Measurements from ENCODE around the gene ARMC7. TPM values are rescaled to one million over a fixed set of nuclear protein-coding genes. Genes with fewer than 3 reads are reported as not detected.

ARMC7 gene
- polyA plus RNA-seq, 1 donor from 2014 or later: 3.7 TPM

- Histone ChIP-seq H3K27me3 (ENCODE audit: insufficient read depth, low read depth, low read length) (peaks cover 14% of the 10 kb centered on the region), H3K9ac (ENCODE audit: low read length) (no peak overlapping the region), H4K20me1 (ENCODE audit: insufficient read depth) (no peaks in the 10 kb centered on the region), H3K9me3 (ENCODE audit: low read length) (no peaks in the 10 kb centered on the region), H3K4me3 (ENCODE audit: low read length) (no peak overlapping the region), H3K4me2 (ENCODE audit: low read length) (no peak overlapping the region), H3K9me2 (ENCODE audit: insufficient read depth, low read length) (no peaks in the 10 kb centered on the region), H3K27ac (ENCODE audit: low read length) (no peak overlapping the region), H3K36me3 (ENCODE audit: insufficient read depth, low read length) (no peaks in the 10 kb centered on the region), H3F3A (ENCODE audit: insufficient read depth, low read length, poor library complexity, severe bottlenecking) (no peaks in the 10 kb centered on the region), H3K79me2 (replicated peaks; ENCODE audit: insufficient read depth, low read length) (no peaks in the 10 kb centered on the region), H2AFZ (ENCODE audit: low read depth, low read length) (no peak overlapping the region)
- TF ChIP-seq TAF1 (IDR thresholded peaks at IDR 0.05; ENCODE audit: low read depth): no peak
- no peak for TF ChIP-seq EP300 (conservative IDR thresholded peaks at IDR 0.05; ENCODE audit: poor library complexity, severe bottlenecking)
- TF ChIP-seq MXI1 (conservative IDR thresholded peaks at IDR 0.05; ENCODE audit: poor library complexity, severe bottlenecking): no peak
- TF ChIP-seq EZH2 (IDR thresholded peaks at IDR 0.05; ENCODE audit: borderline replicate concordance, insufficient read depth, low read length, poor library complexity, severe bottlenecking): no peak
- TF ChIP-seq, protein P1, sequence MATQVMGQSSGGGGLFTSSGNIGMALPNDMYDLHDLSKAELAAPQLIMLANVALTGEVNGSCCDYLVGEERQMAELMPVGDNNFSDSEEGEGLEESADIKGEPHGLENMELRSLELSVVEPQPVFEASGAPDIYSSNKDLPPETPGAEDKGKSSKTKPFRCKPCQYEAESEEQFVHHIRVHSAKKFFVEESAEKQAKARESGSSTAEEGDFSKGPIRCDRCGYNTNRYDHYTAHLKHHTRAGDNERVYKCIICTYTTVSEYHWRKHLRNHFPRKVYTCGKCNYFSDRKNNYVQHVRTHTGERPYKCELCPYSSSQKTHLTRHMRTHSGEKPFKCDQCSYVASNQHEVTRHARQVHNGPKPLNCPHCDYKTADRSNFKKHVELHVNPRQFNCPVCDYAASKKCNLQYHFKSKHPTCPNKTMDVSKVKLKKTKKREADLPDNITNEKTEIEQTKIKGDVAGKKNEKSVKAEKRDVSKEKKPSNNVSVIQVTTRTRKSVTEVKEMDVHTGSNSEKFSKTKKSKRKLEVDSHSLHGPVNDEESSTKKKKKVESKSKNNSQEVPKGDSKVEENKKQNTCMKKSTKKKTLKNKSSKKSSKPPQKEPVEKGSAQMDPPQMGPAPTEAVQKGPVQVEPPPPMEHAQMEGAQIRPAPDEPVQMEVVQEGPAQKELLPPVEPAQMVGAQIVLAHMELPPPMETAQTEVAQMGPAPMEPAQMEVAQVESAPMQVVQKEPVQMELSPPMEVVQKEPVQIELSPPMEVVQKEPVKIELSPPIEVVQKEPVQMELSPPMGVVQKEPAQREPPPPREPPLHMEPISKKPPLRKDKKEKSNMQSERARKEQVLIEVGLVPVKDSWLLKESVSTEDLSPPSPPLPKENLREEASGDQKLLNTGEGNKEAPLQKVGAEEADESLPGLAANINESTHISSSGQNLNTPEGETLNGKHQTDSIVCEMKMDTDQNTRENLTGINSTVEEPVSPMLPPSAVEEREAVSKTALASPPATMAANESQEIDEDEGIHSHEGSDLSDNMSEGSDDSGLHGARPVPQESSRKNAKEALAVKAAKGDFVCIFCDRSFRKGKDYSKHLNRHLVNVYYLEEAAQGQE (IDR thresholded peaks at IDR 0.05; ENCODE audit: borderline replicate concordance): no peak
- no peak for TF ChIP-seq SMC3 (conservative IDR thresholded peaks at IDR 0.05; ENCODE audit: poor library complexity)
- no peak for TF ChIP-seq POLR2AphosphoS5 (IDR thresholded peaks at IDR 0.05)
- TF ChIP-seq, protein P2, sequence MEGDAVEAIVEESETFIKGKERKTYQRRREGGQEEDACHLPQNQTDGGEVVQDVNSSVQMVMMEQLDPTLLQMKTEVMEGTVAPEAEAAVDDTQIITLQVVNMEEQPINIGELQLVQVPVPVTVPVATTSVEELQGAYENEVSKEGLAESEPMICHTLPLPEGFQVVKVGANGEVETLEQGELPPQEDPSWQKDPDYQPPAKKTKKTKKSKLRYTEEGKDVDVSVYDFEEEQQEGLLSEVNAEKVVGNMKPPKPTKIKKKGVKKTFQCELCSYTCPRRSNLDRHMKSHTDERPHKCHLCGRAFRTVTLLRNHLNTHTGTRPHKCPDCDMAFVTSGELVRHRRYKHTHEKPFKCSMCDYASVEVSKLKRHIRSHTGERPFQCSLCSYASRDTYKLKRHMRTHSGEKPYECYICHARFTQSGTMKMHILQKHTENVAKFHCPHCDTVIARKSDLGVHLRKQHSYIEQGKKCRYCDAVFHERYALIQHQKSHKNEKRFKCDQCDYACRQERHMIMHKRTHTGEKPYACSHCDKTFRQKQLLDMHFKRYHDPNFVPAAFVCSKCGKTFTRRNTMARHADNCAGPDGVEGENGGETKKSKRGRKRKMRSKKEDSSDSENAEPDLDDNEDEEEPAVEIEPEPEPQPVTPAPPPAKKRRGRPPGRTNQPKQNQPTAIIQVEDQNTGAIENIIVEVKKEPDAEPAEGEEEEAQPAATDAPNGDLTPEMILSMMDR (IDR thresholded peaks at IDR 0.05; ENCODE audit: poor library complexity, severe bottlenecking): no peak
- TF ChIP-seq RAD21 (conservative IDR thresholded peaks at IDR 0.05): no peak
Measured at GRCh38 chr17:75090871-75091854, 18.6 kb upstream of the ARMC7 start.

DNA sequence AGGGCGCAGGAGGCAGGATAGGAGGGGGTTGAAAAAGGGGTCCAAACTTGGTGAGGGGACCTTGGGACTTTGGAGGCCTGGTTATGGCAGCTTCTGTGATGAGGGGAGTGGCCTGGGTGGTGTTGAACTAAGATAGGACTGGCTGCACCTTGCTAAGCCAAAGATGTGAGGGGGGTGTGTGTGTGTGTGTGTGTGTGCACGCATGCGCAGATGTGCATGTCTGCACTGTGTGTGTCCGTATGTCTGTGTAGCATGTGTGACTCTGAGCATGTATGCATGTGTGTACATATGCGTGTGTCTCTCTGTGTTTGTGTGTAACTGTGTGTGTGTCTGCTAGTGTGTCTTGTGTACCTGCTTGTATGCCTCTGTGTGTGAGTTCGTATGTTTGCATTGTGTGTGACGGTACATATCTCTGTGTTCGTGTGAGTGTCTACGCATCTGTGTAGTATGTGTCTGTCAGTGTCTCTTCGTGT lies 17.9 kb upstream of the ARMC7 start:
- no peak overlapping the region for H3K4me2 ChIP-seq (ENCODE audit: low read length)

More for the DNA sequence above, 17.9 kb upstream of the ARMC7 start:
- no peak overlapping the region for H3K27ac ChIP-seq (ENCODE audit: low read length)
- H3K9ac ChIP-seq (ENCODE audit: low read length): no peak overlapping the region
- H3K79me2 ChIP-seq (replicated peaks; ENCODE audit: insufficient read depth, low read length): no peaks in the 10 kb centered on the region
- no peaks in the 10 kb centered on the region for H3F3A ChIP-seq (ENCODE audit: insufficient read depth, low read length, poor library complexity, severe bottlenecking)
- TF ChIP-seq TAF1 (IDR thresholded peaks at IDR 0.05; ENCODE audit: low read depth) (no peak), EP300 (conservative IDR thresholded peaks at IDR 0.05; ENCODE audit: poor library complexity, severe bottlenecking) (no peak), SMC3 (conservative IDR thresholded peaks at IDR 0.05; ENCODE audit: poor library complexity) (no peak), MXI1 (conservative IDR thresholded peaks at IDR 0.05; ENCODE audit: poor library complexity, severe bottlenecking) (no peak), RAD21 (conservative IDR thresholded peaks at IDR 0.05) (no peak), EZH2 (IDR thresholded peaks at IDR 0.05; ENCODE audit: borderline replicate concordance, insufficient read depth, low read length, poor library complexity, severe bottlenecking) (no peak), POLR2AphosphoS5 (IDR thresholded peaks at IDR 0.05) (no peak)
- TF ChIP-seq, protein P2 (IDR thresholded peaks at IDR 0.05; ENCODE audit: poor library complexity, severe bottlenecking): no peak
- TF ChIP-seq, protein P1 (IDR thresholded peaks at IDR 0.05; ENCODE audit: borderline replicate concordance): no peak
- no peaks in the 10 kb centered on the region for H3K36me3 ChIP-seq (ENCODE audit: insufficient read depth, low read length)
- H3K4me3 ChIP-seq (ENCODE audit: low read length): no peak overlapping the region
- H2AFZ ChIP-seq (ENCODE audit: low read depth, low read length): no peak overlapping the region
- no peaks in the 10 kb centered on the region for H3K9me2 ChIP-seq (ENCODE audit: insufficient read depth, low read length)
- no peaks in the 10 kb centered on the region for H4K20me1 ChIP-seq (ENCODE audit: insufficient read depth)
- no peaks in the 10 kb centered on the region for H3K9me3 ChIP-seq (ENCODE audit: low read length)
- peaks cover 14% of the 10 kb centered on the region for H3K27me3 ChIP-seq (ENCODE audit: insufficient read depth, low read depth, low read length)

All from neural cell (in vitro differentiated cells).